SK-N-MC (cell line): Measurements from ENCODE around the gene GPD1L.

Experiments
- EZH2 ChIP-seq: fragments of 200-600 bp; sonication (generic); IDR thresholded peaks from one replicate; pipeline ENCODE4 v1.6.1; 2017; ENCODE audit warnings: antibody characterized with exemption
- POLR2AphosphoS5 ChIP-seq: IDR thresholded peaks from 2 replicates; pipeline ENCODE4 v1.6.1; 2012; ENCODE audit warnings: mild to moderate bottlenecking, low read depth, low read length, borderline replicate concordance

DNA sequence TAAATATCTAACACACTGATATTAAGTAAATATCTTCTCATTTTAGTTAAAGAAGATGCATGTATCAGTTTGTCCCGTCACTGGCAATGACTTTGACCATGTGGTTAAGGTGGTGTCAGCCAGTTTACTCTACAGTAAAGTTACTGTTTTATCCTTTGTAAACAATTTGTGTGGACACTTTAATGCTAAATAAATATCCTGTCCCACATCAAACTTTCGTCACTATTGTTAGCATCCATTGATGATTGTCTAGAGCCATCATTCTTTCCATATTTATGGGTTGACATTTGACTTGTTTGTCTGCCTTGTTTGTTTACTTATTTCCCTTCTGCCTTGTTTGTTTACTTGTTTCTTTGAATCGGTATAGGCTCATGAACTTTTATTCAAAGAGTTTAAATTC is 11.0 kb upstream of the GPD1L start:
- TF ChIP-seq POLR2AphosphoS5 (no peak), EZH2 (no peak)
